Ureter (tissue), 1 donor: ENCODE data around the gene NPHP4. TPM values are rescaled to one million over a fixed set of nuclear protein-coding genes. Genes with fewer than 3 reads are reported as not detected.

ENCODE experiments used
- DNase-seq: peaks from one replicate; pipeline ENCODE4 v3.0.0-alpha.2; 2020; ENCODE audit warnings: low spot score
- total RNA-seq: library from RNA; stranded (reverse); gene quantifications from one replicate; pipeline ENCODE4 v1.2.4, GENCODE V29; 2023
- donor health status: DM: yes; HTN: yes; CAD: no.

NPHP4 gene
- total RNA-seq, 1 donor from 2014 or later = 15.3 TPM

GRCh38 chr1:5913876-5914275, 78.3 kb downstream of the NPHP4 start:
- DNase-seq = peak; percentile 29

DNA sequence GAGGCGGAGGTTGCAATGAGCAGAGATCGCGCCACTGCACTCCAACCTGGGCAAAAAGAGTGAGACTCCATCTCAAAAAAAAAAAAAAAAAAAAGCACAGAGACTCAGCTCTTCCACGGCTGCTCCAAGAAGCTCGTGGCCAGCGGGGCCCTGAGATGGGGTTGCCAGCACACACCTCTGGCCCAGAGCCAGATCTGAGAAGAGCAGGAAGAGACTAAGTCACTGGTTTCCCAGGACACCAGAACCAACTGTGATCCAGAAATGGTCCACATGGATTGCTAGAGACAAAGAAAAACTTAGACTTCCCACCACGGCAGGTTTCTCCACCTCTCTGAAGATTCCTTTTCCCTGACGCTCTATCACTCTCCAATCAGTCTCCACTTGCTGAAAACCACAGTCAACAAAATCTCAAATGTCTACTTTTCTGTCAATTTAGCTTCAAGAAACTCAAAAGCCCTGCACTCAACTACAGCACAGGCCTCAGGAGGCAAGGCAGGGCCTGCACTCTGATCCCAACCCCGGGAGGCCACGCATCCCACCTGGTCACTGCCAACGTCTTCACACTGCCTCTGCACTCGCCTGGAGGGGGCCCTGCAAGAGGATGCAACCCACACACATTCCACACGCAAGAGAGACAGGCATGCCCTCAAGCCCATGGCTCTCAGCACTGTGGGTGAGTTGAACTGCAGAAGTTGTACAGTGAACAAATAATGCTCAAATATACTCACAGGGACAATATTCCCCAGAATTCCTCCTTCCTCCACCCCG, 79.0 kb downstream of the NPHP4 start:
- peak; percentile 26 for DNase-seq

- peak; percentile 17 for DNase-seq
These were observed 80.4 kb downstream of the NPHP4 start for GRCh38 chr1:5911871-5912271.

GRCh38 chr1:5911157-5911556, 81.1 kb downstream of the NPHP4 start:
- DNase-seq = peak; percentile 22

GRCh38 chr1:5910666-5911065, 81.6 kb downstream of the NPHP4 start:
- DNase-seq = peak; percentile 30

GRCh38 chr1:5910276-5910620, 82.0 kb downstream of the NPHP4 start:
- DNase-seq = no peak

DNA sequence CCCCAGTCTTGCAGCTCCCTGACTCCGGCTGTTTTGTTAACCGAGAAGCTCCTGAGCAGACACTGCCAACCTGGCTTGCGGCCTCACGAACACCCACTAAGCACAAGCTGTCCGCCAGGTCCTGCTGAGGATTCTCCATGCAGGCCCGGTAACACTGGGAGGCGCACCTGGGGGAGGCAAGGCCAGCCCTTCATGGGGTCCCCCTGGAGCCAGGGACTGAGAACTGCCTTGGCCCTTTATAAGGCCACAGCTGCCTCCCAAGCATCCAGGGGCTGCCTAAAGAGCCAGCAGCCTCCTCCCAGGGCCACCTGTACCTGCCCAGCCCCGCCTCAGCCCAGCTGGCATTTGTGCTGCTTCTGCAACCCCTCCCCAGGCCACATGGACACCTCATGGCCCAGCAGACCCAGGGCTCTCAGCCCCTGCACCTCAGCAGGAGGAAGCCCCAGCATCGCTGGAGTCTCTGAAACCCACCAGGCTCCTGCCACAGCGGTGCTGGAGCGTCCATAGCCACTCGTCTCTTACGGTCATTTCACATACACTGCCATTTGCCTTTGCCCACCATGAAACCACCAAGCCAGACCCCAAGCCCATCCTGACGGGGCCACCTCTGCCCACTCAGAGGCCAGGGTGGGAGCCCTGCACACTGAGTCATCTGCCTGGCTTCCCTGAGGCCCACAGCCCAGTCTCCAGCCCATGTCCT, 82.5 kb downstream of the NPHP4 start:
- peak; percentile 31 for DNase-seq

DNA sequence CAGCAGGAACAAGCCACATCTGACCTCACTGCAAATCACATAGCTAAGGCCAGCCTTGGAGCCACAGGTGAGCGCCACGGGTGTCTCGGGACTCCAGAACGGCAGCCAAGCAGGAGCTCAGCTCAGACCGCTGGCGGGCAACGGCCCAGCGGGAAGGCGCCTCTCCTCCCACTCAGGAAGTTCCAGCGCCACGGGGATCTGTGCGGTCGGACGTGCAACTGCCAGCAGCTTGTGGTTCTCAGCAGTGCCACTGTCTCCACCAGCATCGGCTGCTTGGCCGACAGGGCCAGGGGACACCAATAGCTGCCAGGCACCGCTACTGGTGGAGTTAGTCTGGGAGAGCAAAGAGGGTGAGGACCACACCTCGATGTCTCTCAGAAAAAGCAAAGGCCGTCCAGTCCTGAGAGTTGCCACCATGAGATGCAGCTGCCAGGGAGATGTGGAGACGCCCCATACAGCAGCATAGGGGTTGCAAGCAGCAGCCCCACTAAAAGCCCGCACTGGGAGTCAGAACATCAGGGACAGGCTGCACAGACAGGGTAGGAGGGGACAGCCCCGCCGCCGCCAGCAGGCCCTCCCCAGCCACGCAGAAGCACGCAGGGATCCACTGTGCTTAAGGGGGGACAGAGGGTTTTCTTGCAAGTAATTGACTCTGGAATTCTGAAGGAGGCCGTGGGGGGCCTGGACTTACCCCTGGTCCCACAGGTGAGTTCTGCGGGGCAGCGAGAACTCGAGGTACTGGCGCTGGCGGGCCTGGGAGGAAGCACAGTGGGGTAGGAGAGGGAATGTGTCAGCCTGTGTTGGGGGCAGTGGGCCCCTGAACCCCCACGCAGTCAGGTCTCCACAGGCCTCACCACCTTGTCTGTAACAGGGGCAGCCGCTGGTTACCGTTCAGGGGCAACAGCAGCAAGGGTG, 83.5 kb downstream of the NPHP4 start:
- DNase-seq = peak; percentile 23

DNA sequence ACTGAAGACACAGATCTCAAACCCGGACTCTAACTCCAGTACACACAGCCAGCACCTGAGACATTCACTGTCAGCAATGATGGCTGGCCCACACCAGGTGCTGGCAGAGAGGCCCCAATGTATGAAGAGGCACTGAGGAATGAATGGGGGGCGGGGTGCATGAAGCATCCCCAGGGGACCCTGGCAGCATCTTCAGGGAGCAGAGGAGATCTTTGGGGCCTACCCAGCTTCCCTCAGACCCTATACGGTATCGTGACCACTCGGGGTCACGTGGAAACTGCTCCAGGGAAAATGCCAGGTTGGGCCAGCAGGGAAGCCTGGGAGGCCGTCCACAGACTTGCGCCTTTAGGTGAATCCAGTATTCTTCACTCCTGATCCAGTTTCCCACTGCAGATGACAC, 84.3 kb downstream of the NPHP4 start:
- peak; percentile 13 for DNase-seq

- peak; percentile 15 for DNase-seq
These were observed 84.8 kb downstream of the NPHP4 start for GRCh38 chr1:5907386-5907785.

DNA sequence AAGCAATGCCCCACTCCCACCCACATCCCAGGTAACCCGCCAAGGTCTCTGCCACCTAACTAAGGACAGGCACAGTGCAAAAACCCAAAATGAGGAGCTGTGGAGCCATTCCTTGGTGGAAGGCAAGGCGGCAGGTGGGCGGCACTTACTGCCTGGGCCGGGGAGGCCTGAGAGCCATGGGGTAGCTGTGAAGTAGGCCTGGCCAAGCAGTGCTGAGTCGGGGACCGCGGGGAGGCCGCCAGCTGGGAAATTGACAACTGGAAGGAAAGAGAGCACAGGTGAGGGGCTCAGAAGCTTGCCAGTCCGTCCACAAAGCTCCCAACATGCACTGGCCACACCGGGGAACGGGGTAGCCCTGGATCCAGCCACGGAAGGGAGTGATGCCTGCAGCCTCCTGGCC, 85.3 kb downstream of the NPHP4 start:
- DNase-seq = peak; percentile 26

GRCh38 chr1:5906116-5906515, 86.1 kb downstream of the NPHP4 start:
- peak; percentile 27 for DNase-seq

GRCh38 chr1:5905436-5905835, 86.8 kb downstream of the NPHP4 start:
- no peak for DNase-seq

DNA sequence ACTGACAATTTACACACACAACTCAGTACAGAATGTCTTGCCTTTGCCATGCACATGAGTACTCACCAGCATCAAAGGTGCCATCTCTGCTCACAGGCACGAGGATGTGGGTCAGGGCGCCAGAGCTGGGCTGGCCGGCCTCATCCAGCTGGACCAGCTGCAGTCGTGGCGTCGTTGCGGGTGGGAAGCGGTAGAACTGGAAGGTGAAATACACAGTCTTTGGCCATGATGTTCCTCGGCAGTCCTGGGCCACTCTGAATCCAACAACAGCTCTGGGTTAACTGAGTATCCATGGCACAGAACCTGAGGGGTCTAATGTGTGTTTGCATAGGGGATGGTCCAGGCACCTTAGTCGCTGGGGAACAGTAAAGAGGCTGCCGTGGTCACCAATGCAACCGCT, 87.7 kb downstream of the NPHP4 start:
- no peak for DNase-seq

- no peak for DNase-seq
These were observed 88.5 kb downstream of the NPHP4 start for GRCh38 chr1:5903680-5904079.

- no peak for DNase-seq
These were observed 89.2 kb downstream of the NPHP4 start for GRCh38 chr1:5903031-5903430.

DNA sequence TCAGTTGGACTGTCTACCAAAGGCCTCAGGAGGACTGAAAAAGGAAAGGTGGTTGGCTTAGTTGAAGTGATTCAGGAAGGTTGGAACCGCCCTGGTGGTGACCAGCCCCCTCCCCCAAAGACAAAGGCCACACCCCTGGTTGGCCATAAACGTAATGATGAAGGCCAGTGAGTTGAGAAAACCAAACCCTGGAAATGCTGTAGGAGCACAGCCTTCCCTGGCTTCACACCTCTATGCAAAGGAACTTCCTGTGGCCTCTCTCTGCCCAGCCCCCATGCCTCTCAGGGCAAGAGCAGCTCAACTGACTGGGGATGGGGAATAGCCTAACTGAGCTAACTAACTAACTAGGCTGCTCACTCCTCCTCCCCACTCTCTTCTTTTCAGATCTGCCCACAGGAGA, 90.4 kb downstream of the NPHP4 start:
- no peak for DNase-seq

- DNase-seq = no peak
These were observed 91.1 kb downstream of the NPHP4 start for GRCh38 chr1:5901150-5901549.

GRCh38 chr1:5898266-5898665, 94.0 kb downstream of the NPHP4 start:
- DNase-seq = no peak

DNA sequence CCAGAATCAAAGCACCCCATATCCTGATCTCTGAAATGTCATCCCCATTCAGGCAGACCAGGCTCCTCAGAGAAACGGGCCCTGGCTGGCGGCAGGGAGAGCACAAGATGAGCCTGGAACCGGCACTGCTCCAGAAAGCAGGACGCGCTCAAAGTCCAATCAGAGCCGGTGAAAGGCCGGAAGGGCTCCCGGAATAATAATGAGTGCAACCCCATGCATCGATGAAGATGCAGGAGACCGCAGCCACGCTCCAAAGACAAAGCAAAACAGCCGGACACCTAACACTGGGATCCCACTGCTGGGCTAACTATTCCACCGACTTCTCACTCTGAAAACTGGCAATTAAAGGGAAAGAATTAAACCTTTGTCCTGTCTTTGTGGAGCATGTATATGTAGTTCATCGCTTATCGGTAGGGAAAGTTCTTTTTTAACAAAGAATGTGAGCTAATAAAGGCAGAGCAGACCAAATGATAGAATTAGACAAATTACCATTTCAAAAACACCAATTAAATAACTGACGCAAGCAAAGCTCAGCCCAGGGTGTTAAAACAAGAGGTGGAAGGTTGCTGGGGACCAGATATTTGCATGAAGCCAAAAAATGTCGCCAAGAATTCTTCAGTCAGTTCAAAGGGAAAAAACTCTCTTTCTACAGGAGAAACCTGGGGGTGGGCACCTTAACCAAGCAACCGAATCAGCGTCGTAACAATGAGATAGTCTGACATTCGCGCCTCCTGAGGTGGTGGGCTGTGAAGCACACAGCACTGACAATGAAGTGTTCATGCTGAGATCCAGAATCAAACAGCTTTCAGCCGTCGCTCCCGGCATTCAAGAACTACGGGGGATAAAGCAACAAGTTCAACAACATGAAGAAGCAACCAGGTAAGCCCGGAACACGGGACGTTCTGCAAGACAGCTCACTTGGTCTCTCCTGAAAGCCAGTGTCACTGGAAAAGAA, 95.2 kb downstream of the NPHP4 start:
- DNase-seq = no peak
